Spleen (tissue), 13 donors: ENCODE results near the gene SBNO1. TPM values are rescaled to one million over a fixed set of nuclear protein-coding genes. Genes with fewer than 3 reads are reported as not detected.
A peak's percentile ranks its signal among the peaks of the same experiment; 100 is the strongest.
"Not testable (repeated sequence)": the region's sequence is repeated elsewhere in the genome, so short reads cannot be mapped to it uniquely, and the experiment has no call there.

Source experiments
- DNase-seq: peaks from one replicate; pipeline ENCODE4 v3.0.0-alpha.2; 2020
- H3K27ac ChIP-seq, 8 donors: fragments of 200-600 bp; sonication (generic) in 7 of 8; 1 replicate in 4 of 8; 2 replicates in 4 of 8; pipeline versions ENCODE4 v1.5.0 to v1.8.0; 2016 to 2021; ENCODE audit warnings: inconsistent platforms in 4 of 8, mild to moderate bottlenecking in 4 of 8, moderate library complexity in 1 of 8
- H3K27me3 ChIP-seq, 7 donors: fragments of 200-600 bp; sonication (generic) in 6 of 7; replicated peaks in 1 of 7; 1 replicate in 4 of 7; 2 replicates in 3 of 7; pipeline versions ENCODE4 v1.5.0 to v1.8.0; 2016 to 2021; ENCODE audit warnings: inconsistent platforms in 3 of 7, mild to moderate bottlenecking in 1 of 7
- H3K36me3 ChIP-seq, 6 donors: fragments of 200-600 bp; sonication (generic) in 5 of 6; 1 replicate in 4 of 6; 2 replicates in 2 of 6; pipeline versions ENCODE4 v1.5.0 to v1.8.0; 2016 to 2021; ENCODE audit warnings: inconsistent platforms in 2 of 6
- H3K4me1 ChIP-seq, 6 donors: fragments of 200-600 bp; sonication (generic) in 5 of 6; 1 replicate in 3 of 6; 2 replicates in 3 of 6; pipeline versions ENCODE4 v1.5.0 to v1.8.0; 2016 to 2021; ENCODE audit warnings: inconsistent platforms in 3 of 6
- H3K4me3 ChIP-seq, 8 donors: fragments of 200-600 bp; sonication (generic) in 7 of 8; 1 replicate in 4 of 8; 2 replicates in 4 of 8; pipeline versions ENCODE4 v1.5.0 to v1.8.0; 2016 to 2021; ENCODE audit warnings: inconsistent platforms in 4 of 8, mild to moderate bottlenecking in 4 of 8, moderate library complexity in 2 of 8
- H3K9me3 ChIP-seq, 8 donors: fragments of 200-600 bp; sonication (generic) in 7 of 8; 1 replicate in 4 of 8; 2 replicates in 4 of 8; pipeline versions ENCODE4 v1.5.0 to v1.8.0; 2016 to 2021; ENCODE audit warnings: inconsistent platforms in 4 of 8
- CTCF ChIP-seq, 11 experiments: fragments of 200-600 bp in 7 of 11; fragments of 450-650 bp in 4 of 11; sonication (generic) in 4 of 11; IDR thresholded peaks in 8 of 11; conservative IDR thresholded peaks in 3 of 11; 1 replicate in 7 of 11; 2 replicates in 4 of 11; pipeline versions ENCODE4 v1.4.0 to v1.8.0; 2016 to 2021; ENCODE audit warnings: antibody characterized with exemption in 11 of 11, inconsistent platforms in 4 of 11, mild to moderate bottlenecking in 1 of 11
- POLR2A ChIP-seq, 3 donors: fragments of 450-650 bp; IDR thresholded peaks; one replicate each; pipeline ENCODE4 v1.5.1; 2017; ENCODE audit warnings: antibody characterized with exemption in 3 of 3, mild to moderate bottlenecking in 1 of 3
- POLR2AphosphoS5 ChIP-seq, 3 donors: sonication (generic); formaldehyde crosslinking; IDR thresholded peaks; one replicate each; pipeline ENCODE4 v1.5.1; 2017; ENCODE audit warnings: antibody characterized with exemption in 3 of 3
- WGBS, 5 donors: extraction: QIAGEN DNeasy Blood & Tissue Kit in 3 of 5; methylation state at CpG; one replicate each; pipeline versions ENCODE4 v1.1.5 to v1.1.7; 2013 to 2018; 5-methylcytosine and 5-hydroxymethylcytosine counted together
- intact Hi-C: fragments of 100-400 bp; cut with DNase I; formaldehyde crosslinking; loops from one replicate; pipeline ENCODE4 v1.15.0; 2023; ENCODE audit warnings: low total_unique reads
- long read RNA-seq, 2 donors: transcript quantifications; one replicate each; lab custom pipeline, GENCODE V29; 2026
- polyA plus RNA-seq, 3 donors: library from polyadenylated mRNA; stranded (reverse); fragments of 200-250 nt; gene quantifications; one replicate each; pipeline ENCODE4 v1.2.1, GENCODE V29; 2013
- total RNA-seq, 7 donors: library from RNA; depleted of rRNA in 3 of 7; stranded (reverse); fragments of >200 nt in 3 of 7; fragmentation: NEBNext Ultra II Directional in 4 of 7; extraction: Animal tissue kit (Norgen Biotek cat#: 25700) in 4 of 7; gene quantifications; one replicate each; pipeline versions ENCODE4 v1.1.0 to v1.2.1, GENCODE V29; 2016 to 2021
- donor health status: healthy with polysubstance abuse.
- donor health status: DM: no; HTN: no; CAD: no; lungs with moderate emphysema.
- donor health status: DM: no; HTN: no; CAD: no.
- donor health status: Bipolar disorder and iron deficiency.
- donor health status: healthy.
- donor health status: DM: no; HTN: no; CAD: no.
- donor health status: DM: yes; HTN: yes; CAD: no.

SBNO1 gene
- total RNA-seq (10 to 100 TPM; 25.8 to 35.0 (median 29.8) TPM), polyA plus RNA-seq (1 to 10 TPM; 4.1 to 6.1 (median 4.5) TPM)
- long read RNA-seq, donor 1, result 0 reads
- long read RNA-seq, donor 2, result 0 reads

- intact Hi-C loops, result loop anchor here (10.0 kb wide), 1 partner anchor 100 kb away; no protein-coding TSS in a partner anchor
- WGBS, 5 donors, result 0 to 1% (median 0%) methylated on average over 15 to 31 of the region's 47 CpGs
- H3K27me3 ChIP-seq, result no peaks in the 10 kb centered on the region
- H3K4me3 ChIP-seq, result peak within 1 kb of the TSS; percentile 75 to 98 (median 92)
- H3K9me3 ChIP-seq, result no peaks in the 10 kb centered on the region
- DNase-seq, result peak; percentile 95
- peaks cover 21 to 56% (median 42%) of the 10 kb centered on the region in 6 donors for H3K4me1 ChIP-seq
- H3K27ac ChIP-seq, result peak within 1 kb of the TSS; percentile 87 to 97 (median 94)
- H3K36me3 ChIP-seq, result peaks cover 0 to 20% (median 2%) of the 10 kb centered on the region in 6 donors
- TF ChIP-seq CTCF (IDR thresholded peaks at IDR 0.05 in 8 of 11, conservative IDR thresholded peaks at IDR 0.05 in 3 of 11) (no peak), POLR2A (IDR thresholded peaks at IDR 0.05) (peak in 1 of 3 donors; percentile 73), POLR2AphosphoS5 (IDR thresholded peaks at IDR 0.05) (peak; percentile 2 to 70 (median 67))
These were observed at the start of gene SBNO1 for GRCh38 chr12:123364532-123365024. TSS of gene SBNO1 (minus strand) at chr12:123364847. CDS start at chr12:123350441, 14,406 bp downstream.

- DNase-seq, result no peak
- peak overlapping the region in 4 of 8 donors; percentile 11 to 56 (median 46) for H3K27ac ChIP-seq
- H3K4me3 ChIP-seq, result no peak overlapping the region
- intact Hi-C loops, result no loop called here
- TF ChIP-seq POLR2A (IDR thresholded peaks at IDR 0.05) (no peak), POLR2AphosphoS5 (IDR thresholded peaks at IDR 0.05) (peak in 1 of 3 donors; percentile 21), CTCF (IDR thresholded peaks at IDR 0.05 in 8 of 11, conservative IDR thresholded peaks at IDR 0.05 in 3 of 11) (no peak)
- no peaks in the 10 kb centered on the region for H3K9me3 ChIP-seq
- peaks cover 0 to 100% (median 52%) of the 10 kb centered on the region in 6 donors for H3K36me3 ChIP-seq
- no peaks in the 10 kb centered on the region for H3K27me3 ChIP-seq
- 94 to 98% (median 96%) methylated on average over 5 of the region's 5 CpGs for WGBS, 5 donors
- H3K4me1 ChIP-seq, result no peaks in the 10 kb centered on the region
These were observed 45.4 kb upstream of the SBNO1 start for GRCh38 chr12:123410041-123410412.

GRCh38 chr12:123409284-123410040 is 44.8 kb upstream of the SBNO1 start:
- Histone ChIP-seq H3K36me3 (peaks cover 0 to 100% (median 55%) of the 10 kb centered on the region in 6 donors), H3K27ac (peak overlapping the region in 4 of 8 donors; percentile 11 to 65 (median 46))
- WGBS, 5 donors, result 84 to 90% (median 86%) methylated on average over 11 of the region's 11 CpGs
- H3K27me3 ChIP-seq, DNase-seq, H3K4me1 ChIP-seq, H3K4me3 ChIP-seq, intact Hi-C loops, H3K9me3 ChIP-seq: not testable (repeated sequence)
- TF ChIP-seq POLR2AphosphoS5 (IDR thresholded peaks at IDR 0.05), result peak in 1 of 3 donors; percentile 27

GRCh38 chr12:123408619-123409018 is 44.0 kb upstream of the SBNO1 start:
- DNase-seq, H3K4me1 ChIP-seq, H3K27me3 ChIP-seq, intact Hi-C loops, H3K4me3 ChIP-seq, H3K9me3 ChIP-seq: not testable (repeated sequence)
- peak in 1 of 3 donors; percentile 33 for TF ChIP-seq POLR2AphosphoS5 (IDR thresholded peaks at IDR 0.05)
- Histone ChIP-seq H3K27ac (peak overlapping the region in 4 of 8 donors; percentile 23 to 65 (median 40)), H3K36me3 (peaks cover 0 to 100% (median 60%) of the 10 kb centered on the region in 6 donors)
- WGBS, 5 donors, result 81 to 98% (median 96%) methylated on average over 3 to 7 of the region's 7 CpGs

GRCh38 chr12:123407934-123408333 is 43.3 kb upstream of the SBNO1 start:
- 75 to 82% (median 78%) methylated on average over 12 to 15 of the region's 15 CpGs for WGBS, 5 donors
- DNase-seq, H3K27me3 ChIP-seq, H3K27ac ChIP-seq, intact Hi-C loops, H3K4me1 ChIP-seq, H3K4me3 ChIP-seq, H3K9me3 ChIP-seq: not testable (repeated sequence)
- H3K36me3 ChIP-seq, result peaks cover 0 to 100% (median 64%) of the 10 kb centered on the region in 6 donors

- DNase-seq, intact Hi-C loops, H3K9me3 ChIP-seq, H3K4me3 ChIP-seq, H3K27ac ChIP-seq, H3K27me3 ChIP-seq, H3K4me1 ChIP-seq: not testable (repeated sequence)
- H3K36me3 ChIP-seq, result peaks cover 0 to 100% (median 68%) of the 10 kb centered on the region in 6 donors
- 90 to 95% (median 95%) methylated on average over 12 to 15 of the region's 15 CpGs for WGBS, 5 donors
These were observed 42.6 kb upstream of the SBNO1 start for GRCh38 chr12:123407269-123407668.
